Osteoblast (primary cell): ENCODE results near the gene PARK7. TPM values are rescaled to one million over a fixed set of nuclear protein-coding genes. Genes with fewer than 3 reads are reported as not detected.
A peak's percentile ranks its signal among the peaks of the same experiment; 100 is the strongest.

ENCODE experiments used
- DNase-seq: peaks from one replicate; pipeline ENCODE4 v3.0.0; 2011; ENCODE audit warnings: low spot score, mixed read lengths; ENCODE audit not compliant: insufficient read length; ENCODE audit errors: missing footprints
- H2AFZ ChIP-seq: 2 replicates; pipeline ENCODE4 v1.6.0; 2011; ENCODE audit warnings: mild to moderate bottlenecking, low read length
- H3K27ac ChIP-seq: 2 replicates; pipeline ENCODE4 v1.5.1; 2011; ENCODE audit warnings: mild to moderate bottlenecking, low read depth, low read length, moderate library complexity
- H3K27me3 ChIP-seq: 2 replicates; pipeline ENCODE4 v1.6.0; 2012; ENCODE audit warnings: mild to moderate bottlenecking, control low read depth, inconsistent platforms, low read length, moderate library complexity; ENCODE audit not compliant: insufficient read depth
- H3K36me3 ChIP-seq: 2 replicates; pipeline ENCODE4 v1.5.1; 2011; ENCODE audit warnings: mild to moderate bottlenecking, low read length, control low read depth, moderate library complexity; ENCODE audit not compliant: insufficient read depth
- H3K4me1 ChIP-seq: 2 replicates; pipeline ENCODE4 v1.5.1; 2011; ENCODE audit warnings: mild to moderate bottlenecking, low read length, control low read depth, moderate library complexity; ENCODE audit not compliant: insufficient read depth
- H3K4me2 ChIP-seq: 2 replicates; pipeline ENCODE4 v1.6.0; 2011; ENCODE audit warnings: mild to moderate bottlenecking, low read length; ENCODE audit not compliant: insufficient read depth
- H3K4me3 ChIP-seq: fragments of 200-600 bp; sonication (generic); 3 replicates; pipeline ENCODE4 v1.5.1; 2012; ENCODE audit warnings: mild to moderate bottlenecking, low read length, inconsistent platforms; ENCODE audit not compliant: insufficient read depth
- H3K79me2 ChIP-seq: 2 replicates; pipeline ENCODE4 v1.6.0; 2012; ENCODE audit warnings: mild to moderate bottlenecking, low read length, control low read depth, inconsistent platforms; ENCODE audit not compliant: insufficient read depth
- H3K9me3 ChIP-seq: 2 replicates; pipeline ENCODE4 v1.5.1; 2011; ENCODE audit warnings: low read depth, low read length, control low read depth
- H4K20me1 ChIP-seq: 2 replicates; pipeline ENCODE4 v1.6.0; 2012; ENCODE audit warnings: mild to moderate bottlenecking, low read length, control low read depth; ENCODE audit not compliant: insufficient read depth
- total RNA-seq: library from RNA; depleted of rRNA; stranded (reverse); fragments of >200 nt; gene quantifications from 2 replicates; pipeline ENCODE4 v1.2.3, GENCODE V29; 2012
- TF ChIP-seq, protein P1 (sequence below): IDR thresholded peaks from 2 replicates; pipeline ENCODE4 v1.5.1; 2011; ENCODE audit warnings: mild to moderate bottlenecking, low read depth, low read length, moderate library complexity; ENCODE audit errors: extremely low read depth

PARK7 gene
- total RNA-seq, 1 donor, result 168 TPM

GRCh38 chr1:8025061-8025670 is 63.7 kb downstream of the PARK7 start:
- peaks cover 66% of the 10 kb centered on the region for H3K79me2 ChIP-seq
- H3K36me3 ChIP-seq, result no peaks in the 10 kb centered on the region
- H3K4me2 ChIP-seq, result peak overlapping the region; percentile 76
- H3K27me3 ChIP-seq, result no peaks in the 10 kb centered on the region
- peaks cover 38% of the 10 kb centered on the region for H4K20me1 ChIP-seq
- H3K9me3 ChIP-seq, result no peaks in the 10 kb centered on the region
- DNase-seq, result no peak
- TF ChIP-seq, protein P1, sequence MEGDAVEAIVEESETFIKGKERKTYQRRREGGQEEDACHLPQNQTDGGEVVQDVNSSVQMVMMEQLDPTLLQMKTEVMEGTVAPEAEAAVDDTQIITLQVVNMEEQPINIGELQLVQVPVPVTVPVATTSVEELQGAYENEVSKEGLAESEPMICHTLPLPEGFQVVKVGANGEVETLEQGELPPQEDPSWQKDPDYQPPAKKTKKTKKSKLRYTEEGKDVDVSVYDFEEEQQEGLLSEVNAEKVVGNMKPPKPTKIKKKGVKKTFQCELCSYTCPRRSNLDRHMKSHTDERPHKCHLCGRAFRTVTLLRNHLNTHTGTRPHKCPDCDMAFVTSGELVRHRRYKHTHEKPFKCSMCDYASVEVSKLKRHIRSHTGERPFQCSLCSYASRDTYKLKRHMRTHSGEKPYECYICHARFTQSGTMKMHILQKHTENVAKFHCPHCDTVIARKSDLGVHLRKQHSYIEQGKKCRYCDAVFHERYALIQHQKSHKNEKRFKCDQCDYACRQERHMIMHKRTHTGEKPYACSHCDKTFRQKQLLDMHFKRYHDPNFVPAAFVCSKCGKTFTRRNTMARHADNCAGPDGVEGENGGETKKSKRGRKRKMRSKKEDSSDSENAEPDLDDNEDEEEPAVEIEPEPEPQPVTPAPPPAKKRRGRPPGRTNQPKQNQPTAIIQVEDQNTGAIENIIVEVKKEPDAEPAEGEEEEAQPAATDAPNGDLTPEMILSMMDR, result no peak
- peak overlapping the region; percentile 81 for H3K27ac ChIP-seq
- peak overlapping the region; percentile 81 for H3K4me3 ChIP-seq
- H2AFZ ChIP-seq, result no peak overlapping the region
- H3K4me1 ChIP-seq, result peaks cover 63% of the 10 kb centered on the region

GRCh38 chr1:8025671-8026144 is 64.2 kb downstream of the PARK7 start:
- H4K20me1 ChIP-seq, result peaks cover 38% of the 10 kb centered on the region
- no peak overlapping the region for H2AFZ ChIP-seq
- H3K4me2 ChIP-seq, result peak overlapping the region; percentile 76
- H3K36me3 ChIP-seq, result no peaks in the 10 kb centered on the region
- TF ChIP-seq, protein P1, result no peak
- no peak for DNase-seq
- peak overlapping the region; percentile 81 for H3K27ac ChIP-seq
- peaks cover 60% of the 10 kb centered on the region for H3K79me2 ChIP-seq
- no peaks in the 10 kb centered on the region for H3K27me3 ChIP-seq
- peak overlapping the region; percentile 81 for H3K4me3 ChIP-seq
- no peaks in the 10 kb centered on the region for H3K9me3 ChIP-seq
- peaks cover 58% of the 10 kb centered on the region for H3K4me1 ChIP-seq

- Histone ChIP-seq H4K20me1 (peaks cover 38% of the 10 kb centered on the region), H3K4me2 (peak within 1 kb of the TSS; percentile 83), H3K4me1 (peaks cover 53% of the 10 kb centered on the region), H3K4me3 (peak within 1 kb of the TSS; percentile 81), H3K79me2 (peaks cover 54% of the 10 kb centered on the region), H3K36me3 (no peaks in the 10 kb centered on the region), H2AFZ (peak within 1 kb of the TSS; percentile 87), H3K27me3 (no peaks in the 10 kb centered on the region), H3K27ac (peak within 1 kb of the TSS; percentile 98), H3K9me3 (no peaks in the 10 kb centered on the region)
- TF ChIP-seq, protein P1, result no peak
- peak; percentile 97 for DNase-seq
Observed at GRCh38 chr1:8026153-8026975, 64.9 kb downstream of the PARK7 start, which contains the start of gene ERRFI1. Gene ERRFI1, minus strand, starts transcription at chr1:8026309. Its CDS starts 10,690 bp downstream, at chr1:8015619.
